Measurements from ENCODE around the gene SLC25A19. TPM values are rescaled to one million over a fixed set of nuclear protein-coding genes. Genes with fewer than 3 reads are reported as not detected.
A peak's percentile ranks its signal among the peaks of the same experiment; 100 is the strongest.

SLC25A19 gene
- total RNA-seq, 2 experiments from 2014 or later: 113 to 144 TPM

DNA sequence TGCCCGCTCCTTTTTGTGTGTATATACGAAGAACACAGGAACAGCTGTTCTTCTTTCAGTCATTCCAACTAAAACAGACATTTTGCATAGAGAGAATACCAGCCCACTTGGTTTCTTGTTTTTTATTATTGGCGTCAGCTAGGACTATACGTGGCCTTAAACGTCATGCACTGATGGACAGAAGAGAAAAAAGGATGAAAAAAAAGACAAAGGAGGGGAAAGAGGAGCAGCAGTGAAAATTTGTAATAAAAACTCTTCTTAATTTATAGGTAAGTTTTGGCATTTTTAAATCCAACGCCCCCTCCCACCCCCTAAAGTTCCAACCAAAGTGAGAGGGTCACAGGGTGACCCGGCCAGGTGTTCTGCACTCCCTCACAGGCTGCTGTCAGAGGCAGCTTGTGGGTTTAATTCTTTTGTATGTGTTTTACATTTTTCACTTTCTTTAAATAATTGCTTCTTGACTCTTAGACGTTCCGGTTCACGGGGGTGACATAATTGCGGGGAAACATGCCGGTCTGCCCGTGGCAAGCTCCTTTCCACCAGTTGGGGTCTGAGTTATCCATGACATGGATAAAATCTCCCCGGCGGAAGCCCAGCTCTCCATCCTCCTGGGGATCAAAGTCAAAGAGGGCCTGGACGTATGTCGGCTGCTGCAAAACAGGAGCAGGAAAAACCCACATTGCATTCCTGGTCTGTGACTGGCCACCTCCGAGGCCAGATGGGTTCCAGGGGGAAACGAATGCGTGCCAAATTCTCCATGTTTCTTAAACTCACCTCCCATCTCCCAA, 30.9 kb upstream of the SLC25A19 start:
- Histone ChIP-seq H3K4me3 (ENCODE audit: low read depth, low read length, poor library complexity, severe bottlenecking) (peak overlapping the region; percentile 51), H2AFZ (ENCODE audit: low read length) (no peak overlapping the region), H3K9me3 (ENCODE audit: low read length) (no peaks in the 10 kb centered on the region), H3K79me2 (ENCODE audit: insufficient read depth, low read depth, low read length) (peaks cover 62% of the 10 kb centered on the region), H3K36me3 (ENCODE audit: insufficient read depth, low read length) (peaks cover 86% of the 10 kb centered on the region), H3K4me1 (ENCODE audit: insufficient read depth, low read length, poor library complexity, severe bottlenecking) (peaks cover 89% of the 10 kb centered on the region), H3K9me2 (ENCODE audit: insufficient read depth, low read length) (no peaks in the 10 kb centered on the region), H4K20me1 (ENCODE audit: insufficient read depth, low read length) (no peaks in the 10 kb centered on the region), H3K27ac (ENCODE audit: low read depth, low read length, poor library complexity, severe bottlenecking) (peak overlapping the region; percentile 92), H3K4me2 (ENCODE audit: low read length) (peak overlapping the region; percentile 67)
- TSS peak; percentile 98 for BruUV-seq (replicated peaks)
- no peak for TF ChIP-seq EZH2phosphoT487 (IDR thresholded peaks at IDR 0.05; ENCODE audit: borderline replicate concordance, low read depth, low read length)
- TF ChIP-seq, protein P1, sequence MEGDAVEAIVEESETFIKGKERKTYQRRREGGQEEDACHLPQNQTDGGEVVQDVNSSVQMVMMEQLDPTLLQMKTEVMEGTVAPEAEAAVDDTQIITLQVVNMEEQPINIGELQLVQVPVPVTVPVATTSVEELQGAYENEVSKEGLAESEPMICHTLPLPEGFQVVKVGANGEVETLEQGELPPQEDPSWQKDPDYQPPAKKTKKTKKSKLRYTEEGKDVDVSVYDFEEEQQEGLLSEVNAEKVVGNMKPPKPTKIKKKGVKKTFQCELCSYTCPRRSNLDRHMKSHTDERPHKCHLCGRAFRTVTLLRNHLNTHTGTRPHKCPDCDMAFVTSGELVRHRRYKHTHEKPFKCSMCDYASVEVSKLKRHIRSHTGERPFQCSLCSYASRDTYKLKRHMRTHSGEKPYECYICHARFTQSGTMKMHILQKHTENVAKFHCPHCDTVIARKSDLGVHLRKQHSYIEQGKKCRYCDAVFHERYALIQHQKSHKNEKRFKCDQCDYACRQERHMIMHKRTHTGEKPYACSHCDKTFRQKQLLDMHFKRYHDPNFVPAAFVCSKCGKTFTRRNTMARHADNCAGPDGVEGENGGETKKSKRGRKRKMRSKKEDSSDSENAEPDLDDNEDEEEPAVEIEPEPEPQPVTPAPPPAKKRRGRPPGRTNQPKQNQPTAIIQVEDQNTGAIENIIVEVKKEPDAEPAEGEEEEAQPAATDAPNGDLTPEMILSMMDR (conservative IDR thresholded peaks at IDR 0.05; ENCODE audit: low read length): 0 out of 2 replicates have a peak, but pooled peaks have one; percentile 38
- intact Hi-C loops (cut with micrococcal nuclease; ENCODE audit: unreplicated experiment): loop anchor here (1.0 kb wide), 2 partner anchors 25 to 31 kb away; partner anchors contain the start of gene SLC25A19
- DNase-seq (ENCODE audit: low spot score): peak; percentile 94
- ChIA-PET POLR2A (interaction anchor here (0.6 to 23.2 kb wide), 19 partner anchors 9 to 136 kb away, joined by 3 to 393 read pairs (median 9); partner anchors contain the start of genes SLC25A19 and TMEM94), CTCF (ENCODE audit: unreplicated experiment) (interaction anchor here (0.6 to 2.7 kb wide), 7 partner anchors 11 to 89 kb away, joined by 3 to 10 read pairs (median 4); no protein-coding TSS in a partner anchor)

DNA sequence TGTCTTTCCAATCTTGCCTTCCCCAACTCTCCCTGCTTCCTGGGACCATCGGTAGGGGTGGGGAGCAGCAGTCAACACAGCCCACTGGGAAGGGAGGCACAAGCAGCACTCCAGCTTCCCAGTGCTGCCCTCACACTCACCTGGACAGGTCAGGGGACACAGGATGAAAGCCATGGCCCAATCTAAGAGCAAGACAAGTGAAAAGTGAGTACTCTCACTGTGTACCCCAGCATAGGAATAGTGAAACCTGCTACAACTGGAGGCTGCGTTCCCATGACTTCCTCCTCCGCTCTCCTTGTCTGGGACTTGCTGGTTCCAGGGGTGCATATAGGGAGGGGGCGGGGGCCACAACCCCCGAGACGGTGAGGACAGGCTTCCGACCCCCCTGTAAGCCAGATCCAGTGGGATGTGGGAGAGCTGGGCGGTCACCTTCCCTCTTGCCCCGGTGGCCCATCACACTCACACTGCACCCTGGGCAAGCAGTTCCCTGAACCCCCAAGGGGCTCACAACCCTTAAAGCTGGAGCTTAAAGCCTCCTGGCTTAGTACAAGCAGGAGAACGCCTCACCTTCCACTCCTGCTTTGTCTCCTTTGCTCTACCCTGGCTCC, 29.5 kb upstream of the SLC25A19 start:
- no peaks in the 10 kb centered on the region for H3K9me2 ChIP-seq (ENCODE audit: insufficient read depth, low read length)
- peaks cover 80% of the 10 kb centered on the region for H3K36me3 ChIP-seq (ENCODE audit: insufficient read depth, low read length)
- H3K4me3 ChIP-seq (ENCODE audit: low read depth, low read length, poor library complexity, severe bottlenecking): peak overlapping the region; percentile 51
- ChIA-PET POLR2A (interaction anchor here (0.5 to 23.2 kb wide), 8 partner anchors 11 to 88 kb away, joined by 3 to 393 read pairs (median 10); partner anchors contain the start of gene SLC25A19), CTCF (ENCODE audit: unreplicated experiment) (interaction anchor here (1.2 to 2.7 kb wide), 3 partner anchors 23 to 30 kb away, joined by 3 to 10 read pairs (median 5); partner anchors contain the start of gene SLC25A19)
- H2AFZ ChIP-seq (ENCODE audit: low read length): no peak overlapping the region
- DNase-seq (ENCODE audit: low spot score): no peak
- intact Hi-C loops (cut with micrococcal nuclease; ENCODE audit: unreplicated experiment): no loop called here
- no peaks in the 10 kb centered on the region for H4K20me1 ChIP-seq (ENCODE audit: insufficient read depth, low read length)
- BruUV-seq (replicated peaks): no TSS peak
- H3K79me2 ChIP-seq (ENCODE audit: insufficient read depth, low read depth, low read length): peaks cover 52% of the 10 kb centered on the region
- H3K4me1 ChIP-seq (ENCODE audit: insufficient read depth, low read length, poor library complexity, severe bottlenecking): peaks cover 98% of the 10 kb centered on the region
- no peak for TF ChIP-seq EZH2phosphoT487 (IDR thresholded peaks at IDR 0.05; ENCODE audit: borderline replicate concordance, low read depth, low read length)
- TF ChIP-seq, protein P1 (conservative IDR thresholded peaks at IDR 0.05; ENCODE audit: low read length): no peak
- no peaks in the 10 kb centered on the region for H3K9me3 ChIP-seq (ENCODE audit: low read length)
- peak overlapping the region; percentile 67 for H3K4me2 ChIP-seq (ENCODE audit: low read length)
- H3K27ac ChIP-seq (ENCODE audit: low read depth, low read length, poor library complexity, severe bottlenecking): peak overlapping the region; percentile 92
